Lower lobe of right lung (tissue), 2 donors: Measurements from ENCODE around the gene BTBD6. TPM values are rescaled to one million over a fixed set of nuclear protein-coding genes. Genes with fewer than 3 reads are reported as not detected.

Source experiments
- ATAC-seq, 2 donors: fragments of 200-7000 bp; cut with Tn5 transposase; one replicate each; pipeline ENCODE4 v1.9.1; 2020 to 2022; ENCODE audit warnings: mild to moderate bottlenecking in 2 of 2, moderate library complexity in 2 of 2
- DNase-seq: peaks from one replicate; pipeline ENCODE4 v3.0.0-alpha.2; 2020
- H3K27ac ChIP-seq: fragments of 200-600 bp; one replicate; pipeline ENCODE4 v1.8.0; 2022
- H3K27me3 ChIP-seq: fragments of 200-600 bp; one replicate; pipeline ENCODE4 v1.8.0; 2022; ENCODE audit warnings: low read depth
- H3K36me3 ChIP-seq: fragments of 200-600 bp; one replicate; pipeline ENCODE4 v1.8.0; 2022; ENCODE audit warnings: mild to moderate bottlenecking
- H3K4me1 ChIP-seq: fragments of 200-600 bp; one replicate; pipeline ENCODE4 v1.8.0; 2022
- H3K4me3 ChIP-seq: fragments of 200-600 bp; one replicate; pipeline ENCODE4 v1.8.0; 2022; ENCODE audit warnings: mild to moderate bottlenecking
- H3K9me3 ChIP-seq: fragments of 200-600 bp; one replicate; pipeline ENCODE4 v1.8.0; 2022
- CTCF ChIP-seq: fragments of 200-600 bp; IDR thresholded peaks from one replicate; pipeline ENCODE4 v1.8.0; 2022; ENCODE audit warnings: antibody characterized with exemption, mild to moderate bottlenecking
- intact Hi-C: fragments of 100-400 bp; cut with DNase I; formaldehyde crosslinking; loops from one replicate; pipeline ENCODE4 v1.11.0; 2022
- total RNA-seq: library from RNA; stranded (reverse); fragmentation: NEBNext Ultra II Directional; extraction: Animal tissue kit (Norgen Biotek cat#: 25700); gene quantifications from one replicate; pipeline ENCODE4 v1.2.1, GENCODE V29; 2021
- donor health status: DM: no; HTN: yes; CAD: no; lungs with severe emphysema.

The BTBD6 gene
- total RNA-seq, 1 donor from 2014 or later: 53.0 TPM

- H3K27me3 ChIP-seq: no peaks in the 10 kb centered on the region
- no peak for TF ChIP-seq CTCF
- ATAC-seq (no peak), DNase-seq (no peak)
- H3K36me3 ChIP-seq: peaks cover 13% of the 10 kb centered on the region
- no peak overlapping the region for H3K4me3 ChIP-seq
- no peak overlapping the region for H3K27ac ChIP-seq
- intact Hi-C loops: no loop called here
- peaks cover 13% of the 10 kb centered on the region for H3K4me1 ChIP-seq
- H3K9me3 ChIP-seq: no peaks in the 10 kb centered on the region
Measured at GRCh38 chr14:105280525-105280924, 32.2 kb downstream of the BTBD6 start.

- intact Hi-C loops: no loop called here
- DNase-seq (no peak), ATAC-seq (peak; percentile 56 to 67)
Measured at GRCh38 chr14:105281371-105282097, 33.2 kb downstream of the BTBD6 start.

GRCh38 chr14:105282098-105282725 is 33.9 kb downstream of the BTBD6 start:
- peak; percentile 11 for TF ChIP-seq CTCF
- Histone ChIP-seq H3K27me3 (no peaks in the 10 kb centered on the region), H3K9me3 (no peaks in the 10 kb centered on the region), H3K4me3 (no peak overlapping the region), H3K27ac (no peak overlapping the region), H3K4me1 (peaks cover 12% of the 10 kb centered on the region), H3K36me3 (peaks cover 13% of the 10 kb centered on the region)
- DNase-seq: no peak
- no peak for ATAC-seq
- intact Hi-C loops: no loop called here

More at GRCh38 chr14:105281371-105282097, 33.2 kb downstream of the BTBD6 start:
- Histone ChIP-seq H3K4me3 (no peak overlapping the region), H3K27me3 (no peaks in the 10 kb centered on the region), H3K27ac (no peak overlapping the region), H3K36me3 (peaks cover 13% of the 10 kb centered on the region), H3K9me3 (no peaks in the 10 kb centered on the region), H3K4me1 (peaks cover 12% of the 10 kb centered on the region)
- TF ChIP-seq CTCF: peak; percentile 55

GRCh38 chr14:105283028-105283427 is 34.7 kb downstream of the BTBD6 start:
- intact Hi-C loops: no loop called here

GRCh38 chr14:105283899-105284298 is 35.6 kb downstream of the BTBD6 start:
- no peak for TF ChIP-seq CTCF
- ATAC-seq: no peak
- H3K27me3 ChIP-seq: no peaks in the 10 kb centered on the region

More at GRCh38 chr14:105283028-105283427, 34.7 kb downstream of the BTBD6 start:
- Histone ChIP-seq H3K4me3 (no peak overlapping the region), H3K27me3 (no peaks in the 10 kb centered on the region), H3K36me3 (peaks cover 13% of the 10 kb centered on the region), H3K9me3 (no peaks in the 10 kb centered on the region), H3K4me1 (peaks cover 9% of the 10 kb centered on the region), H3K27ac (no peak overlapping the region)
- DNase-seq (no peak), ATAC-seq (no peak)
- no peak for TF ChIP-seq CTCF

More at GRCh38 chr14:105283899-105284298, 35.6 kb downstream of the BTBD6 start:
- intact Hi-C loops: no loop called here
- Histone ChIP-seq H3K4me1 (peaks cover 9% of the 10 kb centered on the region), H3K36me3 (peaks cover 13% of the 10 kb centered on the region), H3K9me3 (no peaks in the 10 kb centered on the region), H3K27ac (peak overlapping the region; percentile 36), H3K4me3 (no peak overlapping the region)
- DNase-seq: no peak
